B cell (primary cell): Measurements from ENCODE around the gene FAAH. TPM values are rescaled to one million over a fixed set of nuclear protein-coding genes. Genes with fewer than 3 reads are reported as not detected.

Experiments used
- ATAC-seq: fragments of 200-7000 bp; cut with Tn5 transposase; one replicate; pipeline ENCODE4 v1.10.0; 2021; ENCODE audit warnings: low read depth, mild to moderate bottlenecking, moderate number of reproducible peaks, moderate library complexity
- CTCF ChIA-PET: fragments of 350-600 bp; sonication (Branson Sonifier 250); formaldehyde crosslinking; loops from one replicate; lab custom pipeline; 2021; ENCODE audit warnings: antibody characterized with exemption, inconsistent platforms; lab: Charles Lee
- POLR2A ChIA-PET: fragments of 350-600 bp; sonication (Branson Sonifier 250); formaldehyde crosslinking; loops from one replicate; lab custom pipeline; 2021; ENCODE audit warnings: antibody characterized with exemption; lab: Charles Lee
- DNase-seq: peaks from one replicate; pipeline ENCODE4 v3.0.0; 2013
- H2AFZ ChIP-seq: 2 replicates; pipeline ENCODE4 v1.6.1; 2012; ENCODE audit warnings: mild to moderate bottlenecking, low read depth, low read length; ENCODE audit not compliant: insufficient read depth, poor library complexity, severe bottlenecking
- H3K27ac ChIP-seq, 2 donors: 1 replicate in 1 of 2; 2 replicates in 1 of 2; pipeline ENCODE4 v1.5.1; 2012 to 2013; ENCODE audit warnings: low read length in 2 of 2, mild to moderate bottlenecking in 2 of 2, moderate library complexity in 1 of 2
- H3K27me3 ChIP-seq, 4 experiments: fragments of 200-600 bp in 1 of 4; sonication (generic) in 1 of 4; replicated peaks in 1 of 4; 1 replicate in 2 of 4; 2 replicates in 2 of 4; pipeline versions ENCODE4 v1.6.1 to v1.7.0; 2013 to 2016; ENCODE audit warnings: low read length in 3 of 4, mild to moderate bottlenecking in 2 of 4, mixed read lengths in 1 of 4, moderate library complexity in 1 of 4; ENCODE audit not compliant: insufficient read depth in 4 of 4, control insufficient read depth in 3 of 4; ENCODE audit errors: control extremely low read depth in 1 of 4
- H3K36me3 ChIP-seq, 2 experiments: replicated peaks in 1 of 2; 1 replicate in 1 of 2; 2 replicates in 1 of 2; pipeline versions ENCODE4 v1.6.1 to v1.7.1; 2013; ENCODE audit warnings: low read length in 1 of 2; ENCODE audit not compliant: insufficient read depth in 2 of 2, control insufficient read depth in 1 of 2; ENCODE audit errors: control extremely low read depth in 1 of 2, extremely low read depth in 1 of 2
- H3K4me1 ChIP-seq, 2 donors: fragments of 200-600 bp in 1 of 2; sonication (generic) in 1 of 2; 1 replicate in 1 of 2; 2 replicates in 1 of 2; pipeline versions ENCODE4 v1.5.1 to v1.6.1; 2013 to 2017; ENCODE audit warnings: low read length in 2 of 2; ENCODE audit not compliant: control insufficient read depth in 2 of 2, insufficient read depth in 2 of 2
- H3K4me2 ChIP-seq: replicated peaks from 2 replicates; pipeline ENCODE3; 2012; ENCODE audit warnings: mild to moderate bottlenecking, low read depth, low read length; ENCODE audit not compliant: poor library complexity, severe bottlenecking
- H3K4me3 ChIP-seq, 5 experiments: fragments of 200-600 bp in 1 of 5; sonication (generic) in 1 of 5; 1 replicate in 3 of 5; 2 replicates in 2 of 5; pipeline versions ENCODE4 v1.5.1 to v1.7.0; 2011 to 2016; ENCODE audit warnings: low read length in 4 of 5, mild to moderate bottlenecking in 4 of 5, low read depth in 2 of 5, control low read depth in 1 of 5, moderate library complexity in 1 of 5; ENCODE audit not compliant: insufficient read depth in 1 of 5; ENCODE audit errors: control extremely low read depth in 1 of 5, extremely low read depth in 1 of 5
- H3K79me2 ChIP-seq: fragments of 200-600 bp; sonication (generic); one replicate; pipeline ENCODE4 v1.6.0; 2016; ENCODE audit warnings: low read length; ENCODE audit not compliant: control insufficient read depth, insufficient read depth
- H3K9ac ChIP-seq: fragments of 200-600 bp; sonication (generic); 2 replicates; pipeline ENCODE4 v1.6.1; 2017; ENCODE audit warnings: mild to moderate bottlenecking, low read length, moderate library complexity
- H3K9me3 ChIP-seq, 3 donors: one replicate each; pipeline versions ENCODE4 v1.6.1 to v1.7.1; 2013; ENCODE audit warnings: low read length in 2 of 3; ENCODE audit not compliant: control insufficient read depth in 2 of 3, insufficient read depth in 1 of 3; ENCODE audit errors: control extremely low read depth in 1 of 3
- H4K20me1 ChIP-seq: 2 replicates; pipeline ENCODE4 v1.6.0; 2012; ENCODE audit warnings: mild to moderate bottlenecking, low read length; ENCODE audit not compliant: insufficient read depth, control insufficient read depth, poor library complexity, severe bottlenecking
- H3K27ac Mint-ChIP-seq: one replicate; pipeline ENCODE4 v1.8.0; 2021; ENCODE audit warnings: mixed read lengths
- H3K27me3 Mint-ChIP-seq: one replicate; pipeline ENCODE4 v1.8.0; 2021; ENCODE audit warnings: mixed read lengths
- H3K4me1 Mint-ChIP-seq: one replicate; pipeline ENCODE4 v1.8.0; 2021; ENCODE audit warnings: mixed read lengths
- H3K4me3 Mint-ChIP-seq: one replicate; pipeline ENCODE4 v1.8.0; 2021; ENCODE audit warnings: mixed read lengths
- H3K9me3 Mint-ChIP-seq: one replicate; pipeline ENCODE4 v1.8.0; 2022; ENCODE audit warnings: mixed read lengths; ENCODE audit not compliant: insufficient read depth
- CTCF ChIP-seq: fragments of 200-600 bp; IDR thresholded peaks from one replicate; pipeline ENCODE4 v1.8.0; 2022; ENCODE audit warnings: antibody characterized with exemption, mild to moderate bottlenecking
- EZH2 ChIP-seq: IDR thresholded peaks from 2 replicates; pipeline ENCODE4 v1.6.1; 2012; ENCODE audit warnings: borderline replicate concordance, low read depth, mild to moderate bottlenecking, moderate library complexity, low read length; ENCODE audit not compliant: insufficient read depth, poor library complexity, severe bottlenecking
- WGBS: methylation state at CpG from one replicate; pipeline ENCODE4 v1.1.5; 2013; ENCODE audit warnings: missing lambda C conversion rate; ENCODE audit not compliant: insufficient coverage; 5-methylcytosine and 5-hydroxymethylcytosine counted together
- intact Hi-C: fragments of 100-400 bp; cut with micrococcal nuclease; formaldehyde crosslinking; loops from one replicate; pipeline ENCODE4 v1.10.0; 2022
- polyA plus RNA-seq: library from polyadenylated mRNA; depleted of rRNA; stranded (reverse); fragments of >200 nt; gene quantifications from 2 replicates; pipeline ENCODE4 v1.2.3, GENCODE V29; 2012
- total RNA-seq, 2 donors: library from RNA; stranded (reverse); fragments of 120-200 nt in 1 of 2; gene quantifications; 1 replicate in 1 of 2; 2 replicates in 1 of 2; pipeline versions ENCODE4 v1.2.3 to v1.2.4, GENCODE V29; 2013 to 2022

The FAAH gene
- total and polyA plus RNA-seq, 2 donors (not counting 1 experiment from before 2014, with no cell fraction given) = 5.6 to 9.6 TPM

DNA sequence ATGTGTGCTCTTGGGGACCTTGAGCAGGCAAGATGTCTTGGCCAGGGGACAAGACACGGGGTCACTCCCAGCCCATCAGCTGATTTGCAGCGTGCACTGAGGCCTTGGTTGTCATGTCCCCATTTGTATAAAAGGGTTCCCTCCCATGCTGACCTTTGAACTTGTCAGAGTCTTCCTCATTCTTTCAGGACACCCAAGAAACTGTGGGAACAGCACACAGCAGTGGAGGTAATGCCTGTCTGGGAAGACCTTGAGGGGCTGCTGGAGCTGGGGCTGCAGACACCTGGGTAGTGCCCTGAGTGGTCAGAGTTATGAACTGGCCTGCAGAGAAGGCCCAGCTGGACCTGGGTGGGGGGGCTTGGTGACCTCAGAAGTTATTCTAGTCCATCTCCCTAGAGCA is 46.4 kb downstream of the FAAH start:
- CTCF ChIA-PET = interaction anchor here (0.9 to 1.6 kb wide), 3 partner anchors 22 to 94 kb away, joined by 3 to 4 read pairs (median 3); no protein-coding TSS in a partner anchor
- POLR2A ChIA-PET = no interaction called here
- no peaks in the 10 kb centered on the region for H3K9me3 Mint-ChIP-seq
- no peak overlapping the region for H3K4me2 ChIP-seq
- no peaks in the 10 kb centered on the region for H3K79me2 ChIP-seq
- no peaks in the 10 kb centered on the region for H3K36me3 ChIP-seq
- H3K4me1 Mint-ChIP-seq = peaks cover 10% of the 10 kb centered on the region
- intact Hi-C loops = no loop called here
- no peaks in the 10 kb centered on the region for H4K20me1 ChIP-seq
- no peak overlapping the region for H3K4me3 Mint-ChIP-seq
- no peaks in the 10 kb centered on the region for H3K9me3 ChIP-seq
- peaks cover 34% of the 10 kb centered on the region for H3K27me3 Mint-ChIP-seq
- H3K27ac ChIP-seq = no peak overlapping the region
- H3K9ac ChIP-seq = no peak overlapping the region
- no peak overlapping the region for H3K27ac Mint-ChIP-seq
- no peak overlapping the region for H2AFZ ChIP-seq
- no peak for TF ChIP-seq CTCF
- no peak for TF ChIP-seq EZH2
- WGBS = 77% methylated on average over 2 of the region's 2 CpGs
- DNase-seq = no peak
- no peak for ATAC-seq
- H3K4me1 ChIP-seq = peaks cover 6 to 9% of the 10 kb centered on the region in 2 donors
- peaks cover 0 to 12% (median 3%) of the 10 kb centered on the region in 4 experiments for H3K27me3 ChIP-seq
- no peak overlapping the region for H3K4me3 ChIP-seq

- ATAC-seq = peak; percentile 74
- Mint-ChIP-seq H3K9me3 (no peaks in the 10 kb centered on the region), H3K4me1 (peaks cover 16% of the 10 kb centered on the region), H3K4me3 (peak overlapping the region; percentile 85), H3K27me3 (peaks cover 34% of the 10 kb centered on the region), H3K27ac (no peak overlapping the region)
- Histone ChIP-seq H3K27me3 (peaks cover 0 to 33% (median 14%) of the 10 kb centered on the region in 4 experiments), H2AFZ (peak overlapping the region; percentile 80), H3K36me3 (no peaks in the 10 kb centered on the region), H3K9me3 (no peaks in the 10 kb centered on the region), H3K27ac (no peak overlapping the region), H3K9ac (peak overlapping the region; percentile 53), H3K4me1 (peaks cover 6 to 12% of the 10 kb centered on the region in 2 donors), H3K4me2 (peak overlapping the region; percentile 77), H3K79me2 (no peaks in the 10 kb centered on the region), H4K20me1 (no peaks in the 10 kb centered on the region), H3K4me3 (peak overlapping the region in 4 of 5 experiments; percentile 11 to 63 (median 34))
- WGBS = 15% methylated on average over 18 of the region's 25 CpGs
- TF ChIP-seq EZH2 = no peak
- peak; percentile 96 for TF ChIP-seq CTCF
- intact Hi-C loops = loop anchor here (1.0 kb wide), 1 partner anchor 86 kb away; no protein-coding TSS in a partner anchor
- CTCF ChIA-PET = interaction anchor here (0.7 to 1.6 kb wide), 8 partner anchors 9 to 92 kb away, joined by 3 to 5 read pairs (median 3); no protein-coding TSS in a partner anchor
- POLR2A ChIA-PET = no interaction called here
- peak; percentile 69 for DNase-seq
These were observed 48.4 kb downstream of the FAAH start for GRCh38 chr1:46442317-46443161.
